Activated CD4-positive, alpha-beta T cell treated with anti-CD3 and anti-CD28 coated beads for 36 hours (primary cell): ENCODE measurements around the gene CYLD. TPM values are rescaled to one million over a fixed set of nuclear protein-coding genes. Genes with fewer than 3 reads are reported as not detected.

Source experiments
- ATAC-seq: fragments of 200-7000 bp; cut with Tn5 transposase; one replicate; pipeline ENCODE4 v1.10.0; 2021; ENCODE audit warnings: mild to moderate bottlenecking, moderate library complexity
- CTCF ChIA-PET: fragments of 350-600 bp; sonication (Branson Sonifier 250); formaldehyde crosslinking; loops from one replicate; lab custom pipeline; 2021; ENCODE audit warnings: antibody characterized with exemption; lab: Charles Lee
- POLR2A ChIA-PET: fragments of 350-600 bp; sonication (Branson Sonifier 250); formaldehyde crosslinking; loops from one replicate; lab custom pipeline; 2021; ENCODE audit warnings: antibody characterized with exemption, inconsistent platforms; lab: Charles Lee
- DNase-seq: peaks from one replicate; pipeline ENCODE4 v3.0.0-alpha.2; 2020
- H3K27ac Mint-ChIP-seq: one replicate; pipeline ENCODE4 v1.8.0; 2021; ENCODE audit warnings: mixed read lengths
- H3K27me3 Mint-ChIP-seq: one replicate; pipeline ENCODE4 v1.8.0; 2021; ENCODE audit warnings: mixed read lengths
- H3K36me3 Mint-ChIP-seq: one replicate; pipeline ENCODE4 v1.8.0; 2021; ENCODE audit warnings: low read depth, mixed read lengths
- H3K4me1 Mint-ChIP-seq: one replicate; pipeline ENCODE4 v1.8.0; 2021; ENCODE audit warnings: mixed read lengths
- H3K4me3 Mint-ChIP-seq: one replicate; pipeline ENCODE4 v1.8.0; 2021; ENCODE audit warnings: mild to moderate bottlenecking, moderate library complexity, mixed read lengths
- H3K9me3 Mint-ChIP-seq: one replicate; pipeline ENCODE4 v1.8.0; 2021; ENCODE audit warnings: low read depth, mixed read lengths
- intact Hi-C, 2 experiments: fragments of 100-400 bp; cut with DNase I in 1 of 2; cut with micrococcal nuclease in 1 of 2; formaldehyde crosslinking; loops; one replicate each; pipeline versions ENCODE4 v1.14.2 to v1.15.1; 2022 to 2024; cut with DNase I, micrococcal nuclease
- total RNA-seq, 2 experiments: library from RNA; stranded (reverse); gene quantifications; one replicate each; pipeline ENCODE4 v1.2.3, GENCODE V29; 2021

Gene CYLD
- total RNA-seq, 2 experiments from 2014 or later = 72.4 to 92.8 TPM

DNA sequence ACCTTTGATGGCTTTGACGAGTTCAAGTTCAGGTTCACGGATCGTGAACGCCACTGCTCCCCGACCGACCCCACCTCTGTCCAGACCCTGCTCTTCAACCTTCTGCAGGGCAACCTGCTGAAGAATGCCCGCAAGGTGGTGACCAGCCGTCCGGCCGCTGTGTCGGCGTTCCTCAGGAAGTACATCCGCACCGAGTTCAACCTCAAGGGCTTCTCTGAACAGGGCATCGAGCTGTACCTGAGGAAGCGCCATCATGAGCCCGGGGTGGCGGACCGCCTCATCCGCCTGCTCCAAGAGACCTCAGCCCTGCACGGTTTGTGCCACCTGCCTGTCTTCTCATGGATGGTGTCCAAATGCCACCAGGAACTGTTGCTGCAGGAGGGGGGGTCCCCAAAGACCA is 30.8 kb upstream of the CYLD start:
- H3K36me3 Mint-ChIP-seq = peaks cover 11% of the 10 kb centered on the region
- POLR2A ChIA-PET = no interaction called here
- intact Hi-C loops = no loop called here

DNA sequence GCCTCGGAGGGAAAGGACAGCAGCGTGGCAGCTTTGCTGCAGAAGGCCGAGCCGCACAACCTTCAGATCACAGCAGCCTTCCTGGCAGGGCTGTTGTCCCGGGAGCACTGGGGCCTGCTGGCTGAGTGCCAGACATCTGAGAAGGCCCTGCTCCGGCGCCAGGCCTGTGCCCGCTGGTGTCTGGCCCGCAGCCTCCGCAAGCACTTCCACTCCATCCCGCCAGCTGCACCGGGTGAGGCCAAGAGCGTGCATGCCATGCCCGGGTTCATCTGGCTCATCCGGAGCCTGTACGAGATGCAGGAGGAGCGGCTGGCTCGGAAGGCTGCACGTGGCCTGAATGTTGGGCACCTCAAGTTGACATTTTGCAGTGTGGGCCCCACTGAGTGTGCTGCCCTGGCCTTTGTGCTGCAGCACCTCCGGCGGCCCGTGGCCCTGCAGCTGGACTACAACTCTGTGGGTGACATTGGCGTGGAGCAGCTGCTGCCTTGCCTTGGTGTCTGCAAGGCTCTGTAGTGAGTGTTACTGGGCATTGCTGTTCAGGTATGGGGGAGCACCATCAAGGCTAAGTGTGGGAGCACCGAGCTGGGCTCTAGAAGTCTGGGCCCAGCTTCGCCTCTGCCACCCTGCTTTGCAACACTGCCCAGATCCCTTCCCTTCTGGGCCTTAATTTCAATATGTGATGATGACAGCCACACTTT is 29.9 kb upstream of the CYLD start:
- no peak for DNase-seq
- peaks cover 50% of the 10 kb centered on the region for H3K4me1 Mint-ChIP-seq
- H3K36me3 Mint-ChIP-seq = peaks cover 8% of the 10 kb centered on the region
- intact Hi-C loops = no loop called here
- H3K9me3 Mint-ChIP-seq = no peaks in the 10 kb centered on the region
- no peak overlapping the region for H3K27ac Mint-ChIP-seq
- H3K27me3 Mint-ChIP-seq = no peaks in the 10 kb centered on the region
- POLR2A ChIA-PET = no interaction called here
- H3K4me3 Mint-ChIP-seq = no peak overlapping the region
- ATAC-seq = no peak
- CTCF ChIA-PET = interaction anchor here (0.9 kb wide), 1 partner anchor 14 kb away, joined by 4 read pairs; no protein-coding TSS in a partner anchor

More for the DNA sequence above, 30.8 kb upstream of the CYLD start:
- peaks cover 50% of the 10 kb centered on the region for H3K4me1 Mint-ChIP-seq
- H3K27me3 Mint-ChIP-seq = no peaks in the 10 kb centered on the region
- no peak overlapping the region for H3K4me3 Mint-ChIP-seq
- H3K27ac Mint-ChIP-seq = no peak overlapping the region
- DNase-seq (no peak), ATAC-seq (no peak)
- H3K9me3 Mint-ChIP-seq = peaks cover 3% of the 10 kb centered on the region
- CTCF ChIA-PET = interaction anchor here (0.9 kb wide), 1 partner anchor 15 kb away, joined by 4 read pairs; no protein-coding TSS in a partner anchor

DNA sequence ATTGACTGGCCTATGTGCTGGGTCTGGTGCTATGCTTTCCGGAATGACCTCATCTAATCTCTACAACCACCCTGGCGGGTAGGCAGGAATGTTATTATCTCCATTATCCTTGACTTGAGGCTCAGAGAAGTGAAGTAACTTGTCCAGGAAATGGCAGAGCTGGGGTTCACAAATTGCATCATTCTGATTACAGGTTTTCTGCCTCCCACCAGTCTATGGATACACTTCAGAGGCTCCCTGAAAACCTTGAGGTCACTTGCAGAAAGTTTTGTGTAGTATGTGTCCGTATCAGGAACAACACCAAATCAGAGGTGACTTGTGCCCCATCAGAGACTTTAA is 29.4 kb upstream of the CYLD start:
- ChIA-PET CTCF (no interaction called here), POLR2A (no interaction called here)
- Mint-ChIP-seq H3K36me3 (peaks cover 8% of the 10 kb centered on the region), H3K4me3 (no peak overlapping the region), H3K27me3 (no peaks in the 10 kb centered on the region), H3K9me3 (no peaks in the 10 kb centered on the region), H3K4me1 (peaks cover 50% of the 10 kb centered on the region), H3K27ac (peak overlapping the region; percentile 40)
- no peak for DNase-seq
- no peak for ATAC-seq
- intact Hi-C loops = no loop called here

DNA sequence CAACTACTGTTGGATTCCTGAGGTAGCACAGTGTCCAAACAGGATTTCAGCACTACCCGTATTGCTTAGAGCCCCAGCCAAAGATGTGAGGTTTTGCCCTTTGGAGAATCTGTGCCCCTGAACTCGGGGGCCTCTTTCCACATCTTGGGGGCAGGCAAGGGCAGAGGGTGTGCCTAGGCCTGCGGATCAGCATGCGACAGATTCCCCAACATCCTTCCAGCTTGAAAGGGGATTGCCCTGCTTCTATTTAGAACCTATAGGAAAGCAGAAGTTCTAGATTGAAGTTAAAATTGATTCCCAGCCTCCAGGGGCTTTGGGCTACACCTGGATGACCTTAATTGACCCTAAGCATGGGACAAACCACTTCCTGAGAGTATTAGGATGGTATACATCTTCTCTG is 28.9 kb upstream of the CYLD start:
- ChIA-PET CTCF (no interaction called here), POLR2A (no interaction called here)
- Mint-ChIP-seq H3K4me3 (no peak overlapping the region), H3K27me3 (no peaks in the 10 kb centered on the region), H3K36me3 (peaks cover 8% of the 10 kb centered on the region), H3K9me3 (no peaks in the 10 kb centered on the region), H3K4me1 (peaks cover 48% of the 10 kb centered on the region), H3K27ac (no peak overlapping the region)
- ATAC-seq (no peak), DNase-seq (no peak)
- intact Hi-C loops = no loop called here

DNA sequence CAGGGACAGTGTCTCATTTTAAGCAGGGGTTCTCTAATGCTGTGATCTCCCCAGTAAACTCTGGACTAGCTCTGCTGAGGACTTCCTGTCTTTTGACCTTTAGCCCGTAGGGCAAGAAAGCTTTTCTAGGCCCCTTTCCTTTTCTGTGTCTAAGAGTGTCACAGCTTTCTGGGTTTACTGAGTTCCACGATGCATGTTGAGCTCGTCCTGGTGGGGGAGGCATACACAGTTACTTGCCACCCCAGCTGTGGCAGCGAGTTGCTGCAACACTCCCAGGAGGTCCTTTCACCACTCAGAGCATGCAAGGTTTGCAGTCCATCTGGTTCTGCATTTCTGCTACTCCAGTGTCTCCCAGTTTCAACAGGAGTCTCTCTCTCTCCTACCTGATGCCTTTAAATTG is 24.8 kb upstream of the CYLD start:
- H3K27ac Mint-ChIP-seq = peak overlapping the region; percentile 38
- peaks cover 40% of the 10 kb centered on the region for H3K4me1 Mint-ChIP-seq
- POLR2A ChIA-PET = no interaction called here
- DNase-seq = no peak
- ATAC-seq = no peak
- CTCF ChIA-PET = interaction anchor here (0.6 to 2.9 kb wide), 5 partner anchors 9 to 89 kb away, joined by 3 to 11 read pairs (median 3); partner anchors contain the start of gene SNX20
- peaks cover 2% of the 10 kb centered on the region for H3K36me3 Mint-ChIP-seq
- no peaks in the 10 kb centered on the region for H3K9me3 Mint-ChIP-seq
- intact Hi-C loops = no loop called here
- no peaks in the 10 kb centered on the region for H3K27me3 Mint-ChIP-seq
- no peak overlapping the region for H3K4me3 Mint-ChIP-seq

DNA sequence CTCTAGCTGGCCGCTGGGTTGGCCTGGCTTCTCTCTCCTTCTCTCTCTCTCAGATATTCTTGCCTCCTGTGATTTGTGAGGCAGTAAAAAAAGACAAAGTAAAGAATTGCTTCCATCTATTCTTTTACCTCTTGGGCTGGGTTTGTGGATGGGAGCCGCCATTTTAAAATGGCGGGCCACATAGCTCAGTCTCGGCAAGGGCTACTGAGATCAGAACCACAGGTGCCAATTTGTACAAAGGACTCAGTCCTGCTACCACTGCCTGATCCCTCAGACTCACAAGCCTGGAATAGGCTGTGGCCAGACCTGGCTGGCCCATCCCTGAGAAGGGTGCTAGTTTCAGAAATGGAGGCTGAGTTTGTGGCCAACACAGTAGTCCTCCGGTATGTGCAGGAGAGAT is 24.4 kb upstream of the CYLD start:
- ChIA-PET CTCF (interaction anchor here (0.6 to 2.9 kb wide), 3 partner anchors 9 to 89 kb away, joined by 3 to 11 read pairs (median 3); no protein-coding TSS in a partner anchor), POLR2A (no interaction called here)
- Mint-ChIP-seq H3K36me3 (peaks cover 2% of the 10 kb centered on the region), H3K4me1 (peaks cover 44% of the 10 kb centered on the region), H3K9me3 (no peaks in the 10 kb centered on the region), H3K4me3 (no peak overlapping the region), H3K27ac (no peak overlapping the region), H3K27me3 (no peaks in the 10 kb centered on the region)
- DNase-seq = no peak
- ATAC-seq = no peak
- intact Hi-C loops = no loop called here

DNA sequence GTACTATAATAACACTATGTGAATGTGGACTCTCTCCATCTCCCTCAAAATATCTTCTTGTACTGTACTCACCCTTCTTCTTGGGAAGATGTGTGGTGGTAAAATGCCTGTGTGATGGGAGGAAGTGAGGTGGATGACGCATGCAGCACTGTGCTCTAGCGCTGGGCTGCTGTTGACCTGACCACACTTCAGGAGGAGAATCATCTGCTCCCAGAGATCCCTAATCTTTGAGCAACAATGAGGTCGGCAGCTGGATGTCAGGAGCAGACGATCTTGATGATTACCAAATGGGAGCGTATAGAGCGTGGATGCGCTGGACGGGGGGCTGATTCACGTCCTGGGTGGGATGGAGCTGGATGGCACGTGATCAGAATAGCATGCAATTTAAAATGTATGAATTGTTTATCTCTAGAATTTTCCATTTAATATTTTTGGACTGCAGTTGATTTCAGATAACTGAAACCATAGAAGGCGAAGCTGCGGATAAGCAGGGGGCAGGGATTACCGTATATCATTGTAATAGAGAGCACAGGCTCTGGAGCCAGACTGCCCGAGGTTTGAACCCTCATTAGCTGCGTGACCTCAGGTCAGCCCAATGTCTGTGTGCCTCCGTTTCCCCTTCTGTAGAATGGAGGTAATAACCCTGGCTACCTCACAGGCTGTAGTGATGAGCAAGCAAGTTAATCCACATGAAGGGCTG is 23.7 kb upstream of the CYLD start:
- peaks cover 4% of the 10 kb centered on the region for H3K36me3 Mint-ChIP-seq
- ChIA-PET CTCF (interaction anchor here (0.9 to 2.9 kb wide), 3 partner anchors 12 to 88 kb away, joined by 3 to 11 read pairs (median 3); no protein-coding TSS in a partner anchor), POLR2A (no interaction called here)
- peaks cover 1% of the 10 kb centered on the region for H3K9me3 Mint-ChIP-seq
- no peak overlapping the region for H3K4me3 Mint-ChIP-seq
- ATAC-seq = no peak
- H3K27ac Mint-ChIP-seq = no peak overlapping the region
- H3K27me3 Mint-ChIP-seq = no peaks in the 10 kb centered on the region
- DNase-seq = no peak
- peaks cover 46% of the 10 kb centered on the region for H3K4me1 Mint-ChIP-seq
- intact Hi-C loops = no loop called here

DNA sequence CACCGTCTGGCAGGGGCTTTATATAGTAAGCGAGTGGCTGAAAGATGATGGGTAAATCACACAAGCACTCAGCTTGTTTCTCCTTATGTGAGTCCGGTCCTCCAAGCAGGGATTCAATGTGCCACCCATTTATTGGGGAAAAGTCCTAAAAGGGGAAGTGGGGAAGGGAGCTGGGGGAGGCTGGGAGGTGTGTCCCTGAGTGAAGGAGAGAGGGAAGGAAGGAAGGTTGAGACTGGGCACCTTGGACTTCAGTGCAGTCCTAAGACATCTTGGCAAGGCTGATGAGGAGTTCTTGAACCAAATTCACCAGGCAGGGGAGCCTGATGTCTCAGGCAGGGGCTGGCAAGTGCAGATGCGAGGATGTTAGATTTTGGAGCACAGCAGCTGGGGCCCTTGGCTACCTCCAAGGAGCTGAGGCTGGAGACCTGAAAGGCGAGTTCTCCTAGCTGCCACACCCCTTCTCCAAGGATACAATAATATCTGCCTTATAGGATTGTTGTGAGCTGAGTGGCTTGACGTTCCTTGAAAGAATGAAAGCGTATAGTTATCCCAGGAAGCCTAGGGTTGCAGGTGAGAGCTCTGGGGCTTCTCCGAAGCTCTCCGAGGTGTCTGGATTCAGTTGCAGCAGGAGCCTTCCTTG is 23.0 kb upstream of the CYLD start:
- Mint-ChIP-seq H3K27me3 (no peaks in the 10 kb centered on the region), H3K27ac (no peak overlapping the region), H3K4me3 (no peak overlapping the region), H3K4me1 (peaks cover 47% of the 10 kb centered on the region), H3K9me3 (peaks cover 5% of the 10 kb centered on the region), H3K36me3 (peaks cover 11% of the 10 kb centered on the region)
- DNase-seq (no peak), ATAC-seq (no peak)
- intact Hi-C loops = no loop called here
- POLR2A ChIA-PET = no interaction called here
- CTCF ChIA-PET = interaction anchor here (0.9 to 1.8 kb wide), 3 partner anchors 11 to 41 kb away, joined by 3 to 8 read pairs (median 3); no protein-coding TSS in a partner anchor

DNA sequence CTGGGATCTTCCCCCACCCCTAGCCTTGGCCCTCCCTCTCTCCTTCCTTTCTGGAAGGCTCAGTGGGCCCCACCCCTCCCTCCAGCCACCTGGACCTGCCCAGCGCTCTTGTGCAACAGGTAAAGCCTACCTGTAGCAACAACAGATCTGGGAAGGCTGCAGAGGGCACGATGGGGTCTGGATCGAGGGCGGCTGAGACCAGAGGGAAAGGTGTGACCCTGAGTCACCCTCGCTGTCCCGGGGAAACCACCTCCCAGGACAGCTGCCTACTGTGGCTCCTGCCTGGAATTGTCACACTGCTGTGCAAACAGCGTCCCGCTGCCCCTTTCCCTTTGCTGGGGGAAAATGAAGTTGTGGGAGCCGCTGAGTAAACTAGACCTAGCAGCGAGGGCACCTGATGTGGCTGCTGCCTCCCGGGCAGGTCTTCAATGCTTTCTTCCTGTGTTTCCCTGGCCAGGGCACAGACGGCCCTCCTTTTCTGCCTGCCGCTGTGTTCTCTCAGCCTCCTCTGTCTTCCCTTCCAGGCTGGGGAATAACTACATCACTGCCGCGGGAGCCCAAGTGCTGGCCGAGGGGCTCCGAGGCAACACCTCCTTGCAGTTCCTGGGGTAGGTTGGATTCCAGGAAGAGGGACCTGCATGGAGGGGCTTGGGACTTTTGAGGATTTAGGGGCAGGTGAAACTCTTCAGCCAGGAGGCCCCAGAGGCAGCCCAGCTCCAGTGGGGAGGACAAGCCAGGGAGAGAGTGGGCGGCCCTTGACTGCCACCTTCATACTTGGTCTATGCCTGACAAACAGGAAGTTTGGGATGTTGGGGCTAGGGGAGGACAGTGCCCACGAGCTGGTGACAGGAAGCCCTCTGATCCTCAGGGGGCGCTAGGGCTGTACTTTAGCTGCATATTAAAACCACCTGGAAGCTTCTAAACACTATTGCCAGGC is 22.2 kb upstream of the CYLD start:
- intact Hi-C loops = no loop called here

DNA sequence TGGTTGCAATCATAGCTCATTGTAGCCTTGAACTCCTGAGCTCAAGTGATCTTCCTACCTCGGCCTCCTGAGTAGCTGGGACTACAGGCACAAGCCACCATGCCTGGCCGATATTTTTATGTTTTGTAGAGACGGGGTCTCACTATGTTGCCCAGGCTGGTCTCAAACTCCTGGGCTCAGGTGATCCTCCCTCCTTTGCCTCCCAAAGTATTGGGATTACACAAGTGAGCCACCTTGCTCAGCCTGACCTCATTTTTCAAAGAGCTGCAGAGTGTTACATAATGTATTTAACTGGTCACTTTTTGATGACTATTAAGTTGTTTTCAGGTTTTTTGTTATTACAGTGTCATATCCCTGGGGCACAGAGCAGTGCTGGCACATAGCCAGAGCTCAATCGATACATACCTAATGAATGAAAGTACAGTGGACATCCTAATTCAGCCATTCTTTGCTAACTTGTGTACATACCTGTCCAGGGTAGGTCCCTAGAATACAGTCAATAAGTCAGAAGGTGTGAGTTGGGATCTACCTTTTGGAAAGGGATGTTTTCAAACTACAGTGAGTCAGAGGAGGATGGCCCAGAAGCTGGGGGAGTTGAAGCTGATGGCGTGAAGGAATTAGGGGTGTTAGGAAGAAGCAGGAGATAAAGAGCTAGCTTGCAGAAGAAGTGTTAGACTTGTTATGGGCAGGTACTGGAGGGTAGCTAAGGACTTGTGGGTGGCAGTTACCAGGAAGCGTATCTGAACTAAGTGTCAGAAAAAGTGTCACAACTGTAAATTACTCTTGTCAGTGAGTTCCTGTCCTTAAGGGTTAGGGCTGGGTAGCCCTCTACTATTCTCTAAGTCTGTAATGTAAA is 20.1 kb upstream of the CYLD start:
- Mint-ChIP-seq H3K4me1 (peaks cover 38% of the 10 kb centered on the region), H3K27me3 (no peaks in the 10 kb centered on the region), H3K9me3 (peaks cover 13% of the 10 kb centered on the region), H3K4me3 (no peak overlapping the region), H3K36me3 (peaks cover 27% of the 10 kb centered on the region), H3K27ac (no peak overlapping the region)
- ChIA-PET POLR2A (interaction anchor here (0.9 kb wide), 1 partner anchor 14 kb away, joined by 3 read pairs; no protein-coding TSS in a partner anchor), CTCF (interaction anchor here (0.6 to 1.9 kb wide), 6 partner anchors 9 to 84 kb away, joined by 3 to 5 read pairs (median 4); no protein-coding TSS in a partner anchor)
- DNase-seq (no peak), ATAC-seq (peak; percentile 30)
- intact Hi-C loops = no loop called here

More for the DNA sequence above, 22.2 kb upstream of the CYLD start:
- Mint-ChIP-seq H3K4me3 (no peak overlapping the region), H3K36me3 (peaks cover 18% of the 10 kb centered on the region), H3K9me3 (peaks cover 13% of the 10 kb centered on the region), H3K4me1 (peaks cover 45% of the 10 kb centered on the region), H3K27ac (no peak overlapping the region), H3K27me3 (no peaks in the 10 kb centered on the region)
- DNase-seq (peak; percentile 30), ATAC-seq (peak; percentile 53)
- ChIA-PET CTCF (interaction anchor here (0.6 to 1.9 kb wide), 8 partner anchors 8 to 70 kb away, joined by 3 to 8 read pairs (median 4); no protein-coding TSS in a partner anchor), POLR2A (no interaction called here)
